NCI-H2107 treated with DMSO at 0.1 percent for 48 hours (cell line): ENCODE measurements around the gene PDE3A.

Experiments
- DNase-seq: peaks from one replicate; lab custom pipeline; 2025; ENCODE audit not compliant: unreplicated experiment; lab: John Stamatoyannopoulos, UW

The PDE3A gene

GRCh38 chr12:20420557-20420956 lies 52.2 kb downstream of the PDE3A start:
- no peak for DNase-seq

- DNase-seq = no peak
These were observed 53.1 kb downstream of the PDE3A start for GRCh38 chr12:20421421-20421820.

GRCh38 chr12:20423557-20423956 lies 55.2 kb downstream of the PDE3A start:
- DNase-seq = no peak

- DNase-seq = no peak
These were observed 56.5 kb downstream of the PDE3A start for GRCh38 chr12:20424841-20425240.

GRCh38 chr12:20426191-20426590 lies 57.9 kb downstream of the PDE3A start:
- DNase-seq = no peak

- DNase-seq = no peak
These were observed 58.6 kb downstream of the PDE3A start for GRCh38 chr12:20426957-20427356.

- no peak for DNase-seq
These were observed 61.5 kb downstream of the PDE3A start for GRCh38 chr12:20429852-20430251.

- no peak for DNase-seq
These were observed 64.0 kb downstream of the PDE3A start for GRCh38 chr12:20432290-20432689.

GRCh38 chr12:20434996-20435395 lies 66.7 kb downstream of the PDE3A start:
- no peak for DNase-seq

- no peak for DNase-seq
These were observed 68.0 kb downstream of the PDE3A start for GRCh38 chr12:20436316-20436715.

- DNase-seq = no peak
These were observed 70.0 kb downstream of the PDE3A start for GRCh38 chr12:20438299-20438779.

GRCh38 chr12:20439626-20440025 lies 71.3 kb downstream of the PDE3A start:
- DNase-seq = no peak

- no peak for DNase-seq
These were observed 72.1 kb downstream of the PDE3A start for GRCh38 chr12:20440408-20440807.

GRCh38 chr12:20442322-20442721 lies 74.0 kb downstream of the PDE3A start:
- DNase-seq = no peak

GRCh38 chr12:20443255-20443654 lies 74.9 kb downstream of the PDE3A start:
- no peak for DNase-seq

GRCh38 chr12:20443792-20444191 lies 75.5 kb downstream of the PDE3A start:
- DNase-seq = no peak

GRCh38 chr12:20444595-20445170 lies 76.3 kb downstream of the PDE3A start:
- no peak for DNase-seq

GRCh38 chr12:20445687-20446086 lies 77.3 kb downstream of the PDE3A start:
- no peak for DNase-seq

GRCh38 chr12:20446836-20447235 lies 78.5 kb downstream of the PDE3A start:
- DNase-seq = no peak

GRCh38 chr12:20448781-20449180 lies 80.4 kb downstream of the PDE3A start:
- no peak for DNase-seq

GRCh38 chr12:20450591-20451180 lies 82.3 kb downstream of the PDE3A start:
- DNase-seq = no peak

- DNase-seq = no peak
These were observed 83.4 kb downstream of the PDE3A start for GRCh38 chr12:20451761-20452160.

- DNase-seq = no peak
These were observed 84.2 kb downstream of the PDE3A start for GRCh38 chr12:20452496-20453010.
